HG03139 (cell line): ENCODE results near the gene PRR22.
"Not testable (repeated sequence)": the region's sequence is repeated elsewhere in the genome, so short reads cannot be mapped to it uniquely, and the experiment has no call there.

Experiments
- ATAC-seq: cut with Tn5 transposase; IDR thresholded peaks from one replicate; pipeline ENCODE4 v1.9.1; 2021; ENCODE audit not compliant: unreplicated experiment

Gene PRR22

DNA sequence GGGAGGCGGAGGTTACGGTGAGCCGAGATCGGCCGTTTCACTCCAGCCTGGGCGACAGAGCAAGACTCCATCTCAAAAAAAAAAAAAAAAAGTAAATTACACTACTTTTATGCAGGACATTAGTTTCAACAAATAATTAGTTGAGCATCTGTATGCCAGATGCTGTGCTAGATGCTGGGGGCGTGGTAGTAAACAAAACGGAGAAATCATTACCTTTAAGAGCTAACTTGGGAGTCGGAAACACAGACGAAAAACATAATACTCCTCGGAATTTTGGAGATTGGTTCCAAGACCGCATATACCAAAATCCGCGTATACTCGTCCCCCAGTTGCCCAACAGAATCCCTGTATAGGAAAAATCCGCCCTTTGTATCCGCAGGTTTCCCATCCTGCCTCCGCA lies 7.7 kb upstream of the PRR22 start:
- ATAC-seq: no peak

DNA sequence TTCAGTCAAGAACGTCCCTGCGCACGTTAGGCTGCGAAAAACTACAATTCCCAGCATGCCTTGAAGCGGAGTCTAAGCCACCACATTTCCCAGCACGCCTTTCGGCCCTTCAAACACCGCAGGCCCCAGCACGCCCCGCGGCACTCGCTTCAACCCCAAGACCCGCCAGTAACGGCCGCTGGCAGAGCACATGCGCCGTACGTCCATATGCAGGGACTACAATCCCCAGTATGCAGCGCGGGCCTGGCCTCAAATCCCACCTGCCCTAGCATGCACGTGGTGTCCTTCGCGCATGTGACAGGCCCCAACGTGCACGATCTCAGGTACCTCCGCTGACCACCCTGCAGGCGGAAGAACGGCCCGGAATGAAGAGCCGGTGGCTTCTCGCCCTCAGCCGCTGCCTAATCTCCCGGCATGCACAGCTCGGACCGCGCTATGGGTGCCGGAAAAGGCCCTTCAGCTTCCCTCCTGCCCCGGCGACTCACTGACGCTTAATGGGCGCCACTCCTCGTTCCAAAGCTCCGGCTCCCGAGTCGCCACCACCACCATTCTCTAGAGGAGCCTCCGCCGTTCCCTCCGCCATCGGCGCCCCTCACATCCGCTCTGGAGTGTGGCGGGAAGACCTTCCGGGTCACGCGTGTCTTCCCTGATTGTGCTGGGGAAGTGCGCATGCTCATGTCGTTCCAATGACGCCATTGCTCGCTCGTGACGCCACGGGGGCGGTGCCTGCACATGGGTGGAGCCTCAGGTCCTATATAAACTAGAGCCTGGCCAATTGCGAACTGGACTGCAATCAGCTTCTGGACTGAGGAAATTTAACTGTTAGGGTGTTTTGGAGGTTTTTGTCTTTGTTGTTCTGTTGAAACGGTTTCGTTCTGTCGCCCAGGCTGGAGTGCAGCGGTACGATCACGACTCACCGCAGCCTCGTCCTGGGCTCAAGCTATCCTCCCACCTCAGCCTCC lies 6.3 kb upstream of the PRR22 start, which contains the start of gene DUS3L:
TSS of gene DUS3L (minus strand) at position 605 of the 962 bp plus-strand sequence. CDS start at position 583, 22 bp downstream.
- peak; percentile 84 for ATAC-seq

DNA sequence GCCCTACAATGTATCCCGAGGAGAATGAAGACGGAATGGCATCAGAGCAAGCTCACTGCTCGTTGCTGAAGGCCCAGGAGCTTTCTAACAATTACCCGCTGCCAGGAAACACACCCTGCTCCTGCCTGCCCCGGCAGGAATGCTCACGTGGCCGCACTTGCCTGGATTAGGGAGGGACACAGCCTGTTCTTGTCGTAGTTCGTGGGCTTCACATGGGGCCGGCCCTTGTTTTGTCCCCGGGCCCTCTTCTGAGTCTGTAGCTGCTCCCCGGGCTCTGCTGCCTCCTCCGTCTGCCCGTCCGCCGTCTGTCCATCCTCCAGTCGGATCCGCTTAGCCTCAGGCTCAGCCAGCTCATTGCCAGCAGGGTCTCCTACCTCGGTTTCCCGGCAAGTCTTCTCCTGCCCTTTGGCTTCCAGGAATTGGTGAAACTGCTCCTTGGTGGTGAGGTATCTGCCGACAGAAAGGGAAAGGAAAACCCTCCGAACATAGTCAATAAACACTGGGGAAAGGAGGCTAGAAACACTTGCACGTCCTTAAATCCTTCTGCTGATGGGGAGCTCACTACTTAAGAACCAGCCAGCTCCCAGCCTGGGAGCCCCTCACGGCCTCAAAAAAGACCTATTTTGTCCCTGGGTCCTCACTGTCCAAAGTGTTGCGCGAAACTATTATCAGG lies 5.5 kb upstream of the PRR22 start:
- ATAC-seq: no peak

DNA sequence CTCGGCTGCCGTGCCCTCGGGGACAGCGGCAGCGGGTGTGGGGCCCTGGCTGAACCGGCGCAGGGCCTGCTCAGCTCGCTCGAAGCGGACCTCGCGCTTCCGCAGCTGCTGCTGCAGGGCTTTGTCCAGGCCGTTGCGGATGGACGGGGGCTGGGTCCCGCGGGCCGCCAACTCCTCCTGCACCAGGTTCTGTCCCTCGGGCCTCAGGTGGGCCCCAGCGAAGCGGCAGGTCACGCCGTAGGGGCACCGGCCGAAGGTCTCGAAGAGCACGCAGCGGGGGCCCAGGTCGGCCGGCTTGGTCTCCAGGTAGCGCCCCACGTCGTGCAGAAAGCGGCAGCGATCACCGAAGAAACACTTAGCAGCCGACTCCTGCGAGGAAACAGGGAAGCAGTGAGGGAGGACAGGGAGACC lies 4.8 kb upstream of the PRR22 start:
- ATAC-seq: no peak

DNA sequence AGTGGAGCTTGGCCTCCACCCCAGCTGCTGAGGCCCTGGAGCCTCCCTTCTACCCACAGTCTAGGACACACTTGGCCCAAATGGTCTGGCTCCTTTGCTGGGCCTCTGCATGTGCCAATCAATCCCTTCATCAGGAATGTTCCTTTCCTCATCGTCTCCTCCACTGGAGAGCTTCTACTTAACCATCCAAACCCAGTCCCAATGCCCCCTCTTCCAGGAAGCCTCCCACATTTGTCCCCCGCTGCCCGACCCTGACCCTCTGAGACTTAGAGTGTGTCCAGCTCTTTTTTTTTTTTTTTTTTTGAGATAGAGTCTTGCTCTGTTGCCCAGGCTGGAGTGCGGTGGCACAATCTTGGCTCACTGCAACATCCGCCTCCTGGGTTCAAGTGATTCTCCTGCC lies 3.9 kb upstream of the PRR22 start:
- no peak for ATAC-seq

DNA sequence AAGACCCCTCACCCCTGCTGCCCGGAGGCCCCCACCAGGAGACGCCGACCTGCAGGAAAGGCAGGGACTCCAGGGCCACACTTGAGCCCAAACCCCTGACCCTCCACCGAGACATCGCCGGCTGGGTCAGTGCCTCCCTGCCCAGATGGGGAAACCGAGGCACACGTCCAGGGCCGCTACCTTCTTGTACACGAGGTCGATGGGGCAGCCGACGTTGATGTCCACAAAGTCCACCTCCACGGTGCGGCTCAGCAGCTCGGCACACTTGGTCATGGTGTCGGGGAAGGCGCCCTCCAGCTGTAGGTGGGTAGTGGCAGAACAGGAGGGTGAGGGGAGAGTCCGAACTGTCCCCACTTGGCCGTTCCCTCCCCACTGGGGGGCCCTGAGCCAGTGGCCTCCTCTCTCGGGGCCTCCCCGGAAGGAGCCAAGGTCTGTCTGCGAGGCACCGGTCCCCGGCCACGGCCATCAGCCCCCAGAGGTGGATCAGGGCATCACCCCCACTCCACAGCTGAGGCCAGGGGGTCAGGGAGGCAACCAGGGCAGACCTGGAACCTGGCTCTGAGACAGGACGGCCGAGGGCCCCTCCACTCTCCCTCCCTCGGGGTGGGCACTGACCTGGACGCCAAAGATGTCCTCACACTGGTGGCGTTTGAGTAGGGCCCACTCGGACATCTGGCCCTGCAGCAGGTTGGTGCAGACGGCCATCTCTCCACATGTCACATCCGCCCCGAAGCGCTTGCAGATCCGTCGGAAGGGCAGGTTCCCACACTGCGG lies 3.0 kb upstream of the PRR22 start:
- ATAC-seq: no peak

DNA sequence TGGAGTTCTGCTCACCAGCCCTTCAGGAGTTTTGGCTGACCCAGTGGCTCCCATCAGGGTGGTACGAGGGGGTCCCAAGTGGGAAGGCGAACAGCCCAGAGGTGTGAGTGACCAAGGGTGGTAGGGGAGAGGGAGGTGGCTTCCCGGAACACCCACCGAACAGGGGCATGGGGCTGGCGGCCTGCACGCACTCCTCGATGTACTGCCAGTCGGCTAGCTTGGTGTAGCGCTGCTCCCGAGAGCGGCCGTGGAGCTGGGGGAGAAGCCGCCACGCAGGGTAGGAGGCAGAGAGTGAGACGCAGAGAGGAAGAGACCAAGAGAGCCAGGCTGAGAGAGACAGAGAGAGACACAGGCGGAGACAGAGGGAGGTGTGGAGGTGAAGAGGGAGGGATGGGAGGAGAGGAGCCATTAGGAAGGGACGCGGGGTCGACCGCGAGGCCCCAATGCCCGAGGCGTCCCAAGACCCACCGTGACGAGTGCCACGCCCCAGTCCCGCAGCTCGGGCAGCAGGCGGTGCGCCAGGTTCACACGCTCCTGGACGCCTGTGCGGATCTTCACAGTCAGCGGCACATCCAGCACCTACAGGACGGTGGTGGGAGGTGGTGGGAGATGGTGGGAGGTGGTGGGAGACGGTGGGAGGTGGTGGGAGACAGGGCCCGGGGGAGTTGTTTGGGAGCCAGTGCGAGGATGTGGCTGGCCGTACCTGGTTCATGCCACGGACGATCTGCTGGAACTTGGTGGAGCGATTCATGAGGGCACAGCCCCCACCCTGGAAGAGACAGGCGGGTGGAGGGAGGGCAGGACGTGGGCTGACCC lies 2.3 kb upstream of the PRR22 start:
- ATAC-seq: no peak

DNA sequence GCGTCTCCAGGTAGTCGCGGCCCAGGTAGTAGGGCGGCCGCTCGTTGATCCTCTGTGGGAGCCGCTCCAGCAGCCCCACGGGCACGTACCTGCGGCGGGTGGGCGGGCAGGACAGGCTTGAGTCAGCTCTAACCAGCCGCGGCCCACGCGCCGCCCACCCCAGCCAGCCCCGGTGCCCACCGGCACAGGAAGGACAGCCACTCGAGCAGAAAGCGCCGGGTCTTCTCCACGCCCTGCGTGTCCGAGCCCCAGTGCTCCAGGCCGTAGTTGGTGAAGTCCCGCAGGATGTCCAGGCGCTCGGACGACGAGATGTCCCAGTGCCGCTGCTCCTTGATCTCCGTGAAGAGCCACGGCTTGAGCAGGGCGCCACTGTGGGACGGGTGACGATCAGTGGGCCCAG lies 877 bp upstream of the PRR22 start:
- no peak for ATAC-seq

DNA sequence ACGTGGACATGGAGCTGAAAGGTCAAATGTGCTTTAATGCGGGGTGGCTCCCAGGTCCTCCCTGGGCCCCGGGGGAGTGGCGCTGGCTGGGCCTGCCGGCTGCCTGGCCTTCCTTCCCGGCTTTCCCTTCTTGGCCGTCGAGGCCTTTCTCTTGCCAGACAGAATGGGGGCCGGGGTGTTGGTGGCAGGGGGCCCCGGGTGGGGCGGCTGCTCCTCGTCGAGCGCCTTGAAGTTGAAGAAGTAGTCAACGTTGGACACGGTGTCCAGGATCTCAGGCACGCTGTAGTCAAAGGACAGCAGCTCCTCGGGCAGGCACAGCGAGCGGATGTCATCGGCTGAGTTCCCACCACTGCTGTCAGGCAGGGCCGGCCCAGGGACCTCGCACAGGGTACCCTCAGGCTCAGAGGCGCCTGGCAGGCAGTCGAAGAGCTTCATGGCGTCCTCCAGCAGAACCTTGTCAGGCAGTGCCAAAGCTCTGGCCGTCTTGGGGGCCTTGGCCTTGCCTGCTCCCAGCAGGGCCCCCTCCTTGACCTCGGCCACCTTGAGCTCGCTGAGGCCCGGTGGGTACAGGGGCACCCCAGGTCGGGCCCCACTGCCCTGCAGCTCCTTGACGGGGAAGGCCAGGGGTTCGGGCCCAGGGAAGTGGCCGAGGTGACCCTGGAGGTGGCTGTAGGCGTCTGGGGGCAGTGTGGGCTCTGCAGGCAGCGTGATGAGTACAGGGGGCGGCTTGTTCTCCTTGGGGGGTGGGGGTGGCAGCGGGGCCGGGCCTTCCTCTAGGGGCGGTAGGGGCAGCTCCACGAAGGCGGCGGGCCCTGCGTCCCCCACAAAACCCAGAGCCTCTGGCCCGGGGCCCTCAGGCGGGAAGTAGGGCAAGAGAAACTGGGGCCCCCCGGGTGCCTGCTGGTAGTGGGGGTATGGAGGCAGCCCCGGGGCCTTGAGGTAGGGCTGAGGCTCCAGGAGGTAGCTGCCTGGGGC lies 1.3 kb downstream of the PRR22 start:
- no peak for ATAC-seq

DNA sequence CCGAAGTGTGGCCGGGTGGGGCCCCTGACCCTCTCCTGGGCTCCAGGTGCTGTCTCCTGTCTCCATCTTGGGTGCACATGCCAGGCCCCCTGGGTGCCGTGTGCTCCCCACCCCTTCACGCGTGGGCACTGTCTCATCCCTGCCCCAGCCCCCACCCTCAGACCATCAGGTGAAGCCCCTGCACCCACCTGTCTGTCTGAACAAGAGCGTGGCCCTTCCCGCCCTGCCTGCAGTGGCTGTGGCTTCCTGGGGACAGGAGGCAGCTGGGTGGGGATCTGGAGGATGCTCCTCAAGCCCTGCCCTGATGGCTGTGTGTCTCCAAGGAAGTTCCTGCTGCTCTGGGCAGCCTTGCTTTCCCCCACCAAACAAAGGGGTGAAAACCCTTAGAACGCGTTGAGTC lies 2.2 kb downstream of the PRR22 start:
- no peak for ATAC-seq

DNA sequence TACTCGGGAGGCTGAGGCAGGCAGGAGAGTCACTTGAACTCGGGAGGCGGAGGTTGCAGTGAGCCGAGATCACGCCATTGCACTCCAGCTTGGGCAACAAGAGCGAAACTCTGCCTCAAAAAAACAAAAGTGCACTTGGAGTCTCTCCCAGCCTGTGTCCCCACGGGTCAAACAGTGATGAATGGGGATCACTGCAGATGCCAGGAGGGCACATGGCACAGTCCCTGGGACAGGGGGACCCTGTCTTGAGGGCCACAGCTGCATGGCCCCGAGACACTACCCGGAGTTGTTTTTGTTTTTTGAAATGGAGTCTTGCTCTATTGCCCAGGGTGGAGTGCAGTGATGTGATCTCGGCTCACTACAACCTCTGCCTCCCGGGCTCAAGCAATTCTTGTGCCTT lies 3.6 kb downstream of the PRR22 start:
- not testable (repeated sequence) for ATAC-seq

DNA sequence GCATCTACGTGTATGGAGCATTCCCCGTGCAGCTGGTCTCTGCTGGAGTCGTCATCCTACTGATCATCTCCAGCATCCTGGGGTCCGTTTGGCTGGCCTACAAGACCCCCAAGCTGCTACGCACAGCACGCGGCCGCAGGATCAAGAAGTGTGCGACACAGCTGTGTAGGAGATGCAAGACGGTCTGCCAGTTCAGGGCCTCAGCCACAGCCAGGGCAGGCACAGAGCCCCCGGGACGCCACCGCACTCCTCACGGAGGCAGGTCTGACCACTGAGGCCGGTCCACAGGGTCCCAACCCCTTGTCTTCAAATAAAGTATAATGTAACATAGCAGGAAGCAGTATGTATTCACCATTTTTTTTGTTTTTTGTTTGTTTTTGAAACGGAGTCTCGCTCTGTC lies 6.1 kb downstream of the PRR22 start:
- ATAC-seq: no peak

DNA sequence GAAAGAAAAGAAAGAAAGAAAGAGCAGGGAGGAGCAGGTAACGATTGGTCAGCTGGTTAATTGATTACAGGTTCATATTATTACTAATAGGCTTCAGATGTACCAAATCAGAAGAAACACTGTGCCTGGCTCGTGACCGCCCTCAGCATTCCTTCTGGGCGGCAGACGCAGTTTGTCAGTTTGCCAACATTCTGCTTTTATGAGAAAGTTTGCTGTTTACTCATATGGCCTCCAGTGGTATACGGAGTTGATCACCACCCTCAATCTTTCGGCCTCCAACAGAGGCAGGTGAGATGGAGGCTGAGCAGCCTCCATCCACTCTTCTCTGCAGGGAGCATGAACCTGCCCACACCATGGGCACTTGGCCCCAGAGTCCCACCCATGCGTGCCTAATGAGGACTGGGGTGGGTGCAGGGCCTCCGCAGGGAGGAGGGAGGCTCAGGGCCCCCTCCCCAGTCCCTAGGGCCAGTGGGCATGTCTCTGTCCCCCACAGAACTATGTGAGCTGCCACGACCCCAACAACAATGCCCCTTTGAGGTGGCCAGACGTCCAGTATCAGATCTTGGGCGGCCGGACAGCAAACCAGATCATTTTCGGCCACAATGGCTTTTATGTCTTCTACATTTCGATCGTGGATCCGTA lies 8.8 kb downstream of the PRR22 start:
- ATAC-seq: no peak

DNA sequence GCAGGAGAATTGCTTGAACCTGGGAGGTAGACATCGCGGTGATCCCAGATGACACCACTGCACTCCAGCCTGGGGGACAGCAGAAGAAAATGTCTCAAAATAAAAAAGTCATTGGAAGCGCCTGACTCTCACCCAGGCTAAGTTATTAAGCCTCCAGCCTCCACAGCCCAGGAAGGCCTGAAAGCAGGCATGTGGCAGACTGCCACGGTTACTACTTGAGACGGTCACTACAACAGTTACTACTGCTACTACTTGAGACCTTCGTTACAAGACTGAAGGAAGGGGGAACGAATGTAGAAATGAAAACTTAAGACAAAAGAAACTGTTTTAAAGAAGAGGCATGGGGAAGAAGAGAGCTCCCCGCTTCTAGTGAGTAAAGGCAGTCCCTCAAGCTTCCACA lies 9.6 kb downstream of the PRR22 start:
- no peak for ATAC-seq

DNA sequence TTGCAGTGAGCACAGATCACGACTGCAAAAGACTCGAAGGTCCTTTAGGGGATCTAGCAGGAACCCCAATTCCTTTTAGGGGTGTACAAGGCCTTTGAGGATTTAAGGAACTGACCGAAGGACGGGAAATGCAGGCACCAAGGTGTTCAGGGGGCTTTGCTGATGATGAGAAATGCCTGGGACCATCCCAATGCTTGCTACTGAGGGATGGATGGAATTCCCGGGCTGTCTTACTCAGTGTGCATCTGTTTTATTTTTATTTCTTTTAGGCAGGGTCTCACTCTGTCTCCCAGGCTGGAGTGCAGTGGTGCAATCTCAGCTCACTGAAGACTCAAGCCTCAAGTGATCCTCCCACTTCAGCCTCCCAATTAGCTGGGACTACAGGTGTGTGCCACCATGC lies 11.3 kb downstream of the PRR22 start:
- ATAC-seq: no peak

DNA sequence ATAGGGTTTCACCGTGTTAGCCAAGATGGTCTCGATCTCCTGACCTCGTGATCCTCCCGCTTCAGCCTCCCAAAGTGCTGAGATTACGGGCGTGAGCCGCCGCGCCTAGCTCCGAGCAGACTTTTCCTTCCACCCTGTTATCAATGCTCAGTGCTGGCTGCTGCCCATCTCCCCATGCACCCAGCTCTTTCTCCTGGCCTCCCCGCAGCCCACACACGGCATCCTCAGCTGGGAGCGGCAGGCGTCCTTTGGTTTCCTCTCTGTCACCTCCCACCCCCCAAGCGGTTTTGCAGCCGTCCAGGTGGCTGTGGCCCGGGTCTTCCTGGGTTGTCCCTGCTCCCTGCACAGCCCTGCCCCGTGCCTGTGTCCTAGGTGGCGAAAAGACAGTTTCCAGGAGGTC lies 12.1 kb downstream of the PRR22 start:
- ATAC-seq: no peak

DNA sequence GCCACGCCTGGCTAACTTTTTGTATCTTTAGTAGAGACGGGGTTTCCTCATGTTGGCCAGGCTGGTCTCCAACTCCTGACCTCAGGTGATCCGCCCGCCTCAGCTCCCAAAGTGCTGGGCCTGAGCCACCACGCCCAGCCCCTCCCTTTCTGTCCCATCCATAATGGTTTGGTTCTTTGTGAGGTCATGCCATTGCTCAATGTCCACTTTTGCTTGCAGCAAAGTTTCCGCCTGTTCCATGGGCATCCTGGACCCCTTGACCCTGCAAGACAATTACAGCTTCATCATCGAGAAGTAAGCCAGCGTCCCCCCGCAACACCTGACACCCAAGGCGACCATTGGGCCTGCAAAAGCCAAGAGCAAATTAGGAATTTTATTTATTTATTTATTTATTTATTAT lies 16.6 kb downstream of the PRR22 start:
- no peak for ATAC-seq

DNA sequence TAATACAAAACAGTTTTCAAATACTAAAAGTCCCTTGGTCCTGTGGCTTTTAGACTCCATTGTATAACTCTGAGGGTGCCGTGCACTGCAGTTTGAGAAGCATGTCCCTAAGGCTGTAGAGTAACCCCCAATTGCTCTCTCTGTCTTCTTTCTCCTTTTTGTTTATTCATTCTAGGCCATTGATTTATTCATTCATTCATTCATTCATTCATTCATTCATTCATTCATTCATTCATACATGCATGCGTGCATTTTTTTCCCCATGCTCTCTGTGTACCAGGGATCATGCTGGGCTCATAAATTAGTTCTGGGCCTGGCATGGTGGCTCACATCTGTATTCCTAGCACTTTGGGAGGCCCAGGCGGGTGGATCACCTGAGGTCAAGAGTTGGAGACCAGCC lies 19.3 kb downstream of the PRR22 start:
- ATAC-seq: no peak

DNA sequence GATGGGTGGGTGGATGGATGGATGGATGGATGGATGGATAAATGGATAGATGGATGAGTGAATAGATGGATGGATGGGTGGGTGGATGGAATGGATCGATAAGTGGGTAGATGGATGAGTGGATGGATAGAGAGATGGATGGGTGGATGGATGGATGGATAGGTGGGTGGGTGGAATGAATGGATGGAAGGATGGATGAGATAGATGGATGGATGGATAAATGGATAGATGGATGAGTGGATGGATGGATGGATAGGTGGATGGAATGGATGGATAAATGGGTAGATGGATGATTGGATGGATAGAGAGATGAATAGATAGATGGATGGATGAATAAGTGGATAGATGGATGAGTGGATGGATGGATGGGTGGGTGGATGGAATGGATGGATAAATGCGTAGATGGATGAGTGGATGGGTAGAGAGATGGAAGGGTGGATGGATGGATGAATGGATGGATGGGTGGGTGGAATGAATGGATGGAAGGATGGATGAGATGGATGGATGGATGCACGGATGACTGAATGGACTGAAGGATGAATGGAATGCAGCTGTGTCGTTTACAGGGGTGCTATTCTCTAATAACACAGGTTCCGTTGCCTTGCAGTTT lies 21.8 kb downstream of the PRR22 start:
- ATAC-seq: no peak
